Liver (tissue), 9 donors: ENCODE results near the gene ZGLP1. TPM values are rescaled to one million over a fixed set of nuclear protein-coding genes. Genes with fewer than 3 reads are reported as not detected.

Experiments used
- DNase-seq: peaks from one replicate; pipeline ENCODE4 v3.0.0-alpha.2; 2017; ENCODE audit warnings: low spot score
- H3K27ac ChIP-seq, 2 donors: one replicate each; pipeline ENCODE4 v1.7.0; 2013; ENCODE audit warnings: inconsistent platforms in 2 of 2, low read length in 2 of 2, control low read depth in 1 of 2, low read depth in 1 of 2, mild to moderate bottlenecking in 1 of 2
- H3K27me3 ChIP-seq, 4 donors: one replicate each; pipeline versions ENCODE4 v1.6.1 to v1.7.0; 2013; ENCODE audit warnings: low read length in 3 of 4, inconsistent platforms in 1 of 4, mild to moderate bottlenecking in 1 of 4, moderate library complexity in 1 of 4; ENCODE audit not compliant: control insufficient read depth in 4 of 4, insufficient read depth in 4 of 4
- H3K36me3 ChIP-seq, 4 donors: one replicate each; pipeline versions ENCODE4 v1.6.1 to v1.7.0; 2013; ENCODE audit warnings: low read length in 3 of 4, mild to moderate bottlenecking in 3 of 4, low read depth in 1 of 4, moderate library complexity in 1 of 4; ENCODE audit not compliant: control insufficient read depth in 4 of 4, insufficient read depth in 3 of 4
- H3K4me1 ChIP-seq, 4 donors: one replicate each; pipeline versions ENCODE4 v1.6.1 to v1.7.0; 2013; ENCODE audit warnings: low read length in 3 of 4, mild to moderate bottlenecking in 3 of 4, moderate library complexity in 1 of 4; ENCODE audit not compliant: control insufficient read depth in 4 of 4, insufficient read depth in 4 of 4
- H3K4me3 ChIP-seq, 3 donors: one replicate each; pipeline versions ENCODE4 v1.6.1 to v1.7.0; 2013; ENCODE audit warnings: low read length in 3 of 3, control low read depth in 1 of 3, low read depth in 1 of 3, mild to moderate bottlenecking in 1 of 3
- H3K9ac ChIP-seq, 2 donors: one replicate each; pipeline ENCODE4 v1.7.0; 2013; ENCODE audit warnings: low read length in 2 of 2, mild to moderate bottlenecking in 2 of 2, moderate library complexity in 2 of 2, control low read depth in 1 of 2, low read depth in 1 of 2
- H3K9me3 ChIP-seq, 4 donors: one replicate each; pipeline versions ENCODE4 v1.6.1 to v1.7.0; 2013; ENCODE audit warnings: low read length in 3 of 4; ENCODE audit not compliant: control insufficient read depth in 4 of 4
- EGR1 ChIP-seq, 2 donors: IDR thresholded peaks; 2 replicates each; pipeline ENCODE4 v1.6.1; 2016 to 2018; ENCODE audit warnings: antibody characterized with exemption in 2 of 2, low read depth in 2 of 2
- FOXA1 ChIP-seq: IDR thresholded peaks from 2 replicates; pipeline ENCODE4 v1.6.1; 2016; ENCODE audit warnings: antibody characterized with exemption
- FOXA2 ChIP-seq: IDR thresholded peaks from 2 replicates; pipeline ENCODE4 v1.6.1; 2016; ENCODE audit warnings: antibody characterized with exemption
- GABPA ChIP-seq, 2 donors: IDR thresholded peaks in 1 of 2; conservative IDR thresholded peaks in 1 of 2; 2 replicates each; pipeline ENCODE4 v1.6.1; 2016; ENCODE audit warnings: antibody characterized with exemption in 2 of 2, mild to moderate bottlenecking in 1 of 2, moderate library complexity in 1 of 2
- HNF4A ChIP-seq, 2 donors: conservative IDR thresholded peaks; 2 replicates each; pipeline ENCODE4 v1.6.1; 2016; ENCODE audit warnings: antibody characterized with exemption in 2 of 2, mild to moderate bottlenecking in 2 of 2
- HNF4G ChIP-seq: IDR thresholded peaks from 2 replicates; pipeline ENCODE4 v1.6.1; 2016; ENCODE audit warnings: antibody characterized with exemption
- JUND ChIP-seq, 2 donors: IDR thresholded peaks; 2 replicates each; pipeline ENCODE4 v1.6.1; 2016; ENCODE audit warnings: antibody characterized with exemption in 2 of 2
- NR2F2 ChIP-seq: IDR thresholded peaks from 2 replicates; pipeline ENCODE4 v1.6.1; 2016; ENCODE audit warnings: antibody characterized with exemption
- RAD21 ChIP-seq, 2 donors: IDR thresholded peaks; 2 replicates each; pipeline ENCODE4 v1.6.1; 2016; ENCODE audit warnings: antibody characterized with exemption in 2 of 2, mild to moderate bottlenecking in 2 of 2
- RXRA ChIP-seq, 2 donors: IDR thresholded peaks; 2 replicates each; pipeline ENCODE4 v1.6.1; 2017 to 2018; ENCODE audit warnings: antibody characterized with exemption in 2 of 2, mild to moderate bottlenecking in 1 of 2
- SP1 ChIP-seq: IDR thresholded peaks from 2 replicates; pipeline ENCODE4 v1.6.1; 2018; ENCODE audit warnings: antibody characterized with exemption, mild to moderate bottlenecking
- TAF1 ChIP-seq: conservative IDR thresholded peaks from 2 replicates; pipeline ENCODE4 v1.6.1; 2016; ENCODE audit warnings: antibody characterized with exemption, mild to moderate bottlenecking
- YY1 ChIP-seq: IDR thresholded peaks from 2 replicates; pipeline ENCODE4 v1.6.1; 2016; ENCODE audit warnings: antibody characterized with exemption, mild to moderate bottlenecking
- WGBS: extraction: QIAGEN DNeasy Blood & Tissue Kit; methylation state at CpG from one replicate; pipeline ENCODE4 v1.1.7; 2013; 5-methylcytosine and 5-hydroxymethylcytosine counted together
- polyA plus RNA-seq, 2 donors: library from polyadenylated mRNA; stranded (reverse) in 1 of 2; unstranded in 1 of 2; fragments of 200-250 nt in 1 of 2; fragments of >200 nt in 1 of 2; fragmentation: Nextera tagmentation in 1 of 2; extraction: Ambion mirVana in 1 of 2; gene quantifications; one replicate each; pipeline versions ENCODE4 v1.2.1 to v1.2.3, GENCODE V29; 2013 to 2015
- total RNA-seq, 2 donors: library from RNA; depleted of rRNA; stranded (reverse); fragments of >200 nt; gene quantifications; one replicate each; pipeline ENCODE4 v1.2.3, GENCODE V29; 2014
- TF ChIP-seq, protein P1 (sequence below): IDR thresholded peaks from 2 replicates; pipeline ENCODE4 v1.6.1; 2016; ENCODE audit warnings: antibody characterized with exemption
- TF ChIP-seq, protein P2 (sequence below): IDR thresholded peaks from 2 replicates; pipeline ENCODE4 v1.6.1; 2016; ENCODE audit warnings: antibody characterized with exemption
- TF ChIP-seq, protein P3 (sequence below): IDR thresholded peaks from 2 replicates; pipeline ENCODE4 v1.6.1; 2016; ENCODE audit warnings: antibody characterized with exemption, mild to moderate bottlenecking
- TF ChIP-seq, protein P4 (sequence below): IDR thresholded peaks from 2 replicates; pipeline ENCODE4 v1.6.1; 2016; ENCODE audit warnings: antibody characterized with exemption
- donor health status: healthy.
- donor health status: healthy.
- donor health status: healthy.
- donor health status: healthy.
- donor health status: healthy.

The ZGLP1 gene
- total and polyA plus RNA-seq, 4 donors, result 0.61 to 1.2 (median 0.82) TPM

DNA sequence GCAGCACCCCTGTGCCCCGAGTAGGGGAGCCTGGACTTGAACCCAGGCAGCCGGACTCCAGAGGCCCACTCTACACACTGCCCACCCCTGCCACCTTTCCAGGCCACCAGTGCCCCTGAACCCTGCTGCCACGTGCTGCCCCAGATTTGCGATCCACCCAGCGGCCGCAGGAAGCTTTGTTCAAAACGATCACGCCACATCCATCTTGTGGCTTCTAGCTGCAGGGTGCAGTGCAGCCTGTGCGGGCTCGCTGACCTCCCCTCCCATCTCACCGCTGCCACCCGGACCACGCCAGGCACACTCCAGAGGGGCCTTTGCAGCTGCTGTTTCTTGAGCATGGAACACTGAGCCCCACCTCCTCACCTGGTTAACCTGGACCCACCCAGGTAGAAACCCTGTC is 19.9 kb upstream of the ZGLP1 start:
- Histone ChIP-seq H3K36me3 (peaks cover 11 to 42% (median 19%) of the 10 kb centered on the region in 4 donors), H3K27ac (no peak overlapping the region), H3K27me3 (no peaks in the 10 kb centered on the region), H3K9ac (no peak overlapping the region), H3K4me3 (no peak overlapping the region), H3K4me1 (peaks cover 3 to 34% (median 25%) of the 10 kb centered on the region in 4 donors), H3K9me3 (no peaks in the 10 kb centered on the region)
- 97% methylated on average over 13 of the region's 13 CpGs for WGBS
- TF ChIP-seq FOXA1 (no peak), EGR1 (IDR thresholded peaks at IDR 0.05; ENCODE audit: low read depth in 2 of 2) (no peak), GABPA (IDR thresholded peaks at IDR 0.05 in 1 of 2, conservative IDR thresholded peaks at IDR 0.05 in 1 of 2) (no peak), YY1 (no peak), FOXA2 (no peak), RXRA (IDR thresholded peaks at IDR 0.05) (no peak), JUND (IDR thresholded peaks at IDR 0.05) (no peak), TAF1 (no peak), SP1 (no peak), HNF4G (no peak)
- TF ChIP-seq, protein P1, sequence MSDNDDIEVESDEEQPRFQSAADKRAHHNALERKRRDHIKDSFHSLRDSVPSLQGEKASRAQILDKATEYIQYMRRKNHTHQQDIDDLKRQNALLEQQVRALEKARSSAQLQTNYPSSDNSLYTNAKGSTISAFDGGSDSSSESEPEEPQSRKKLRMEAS, result no peak
- TF ChIP-seq, protein P2, sequence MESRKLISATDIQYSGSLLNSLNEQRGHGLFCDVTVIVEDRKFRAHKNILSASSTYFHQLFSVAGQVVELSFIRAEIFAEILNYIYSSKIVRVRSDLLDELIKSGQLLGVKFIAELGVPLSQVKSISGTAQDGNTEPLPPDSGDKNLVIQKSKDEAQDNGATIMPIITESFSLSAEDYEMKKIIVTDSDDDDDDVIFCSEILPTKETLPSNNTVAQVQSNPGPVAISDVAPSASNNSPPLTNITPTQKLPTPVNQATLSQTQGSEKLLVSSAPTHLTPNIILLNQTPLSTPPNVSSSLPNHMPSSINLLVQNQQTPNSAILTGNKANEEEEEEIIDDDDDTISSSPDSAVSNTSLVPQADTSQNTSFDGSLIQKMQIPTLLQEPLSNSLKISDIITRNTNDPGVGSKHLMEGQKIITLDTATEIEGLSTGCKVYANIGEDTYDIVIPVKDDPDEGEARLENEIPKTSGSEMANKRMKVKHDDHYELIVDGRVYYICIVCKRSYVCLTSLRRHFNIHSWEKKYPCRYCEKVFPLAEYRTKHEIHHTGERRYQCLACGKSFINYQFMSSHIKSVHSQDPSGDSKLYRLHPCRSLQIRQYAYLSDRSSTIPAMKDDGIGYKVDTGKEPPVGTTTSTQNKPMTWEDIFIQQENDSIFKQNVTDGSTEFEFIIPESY, result no peak
- TF ChIP-seq, protein P3, sequence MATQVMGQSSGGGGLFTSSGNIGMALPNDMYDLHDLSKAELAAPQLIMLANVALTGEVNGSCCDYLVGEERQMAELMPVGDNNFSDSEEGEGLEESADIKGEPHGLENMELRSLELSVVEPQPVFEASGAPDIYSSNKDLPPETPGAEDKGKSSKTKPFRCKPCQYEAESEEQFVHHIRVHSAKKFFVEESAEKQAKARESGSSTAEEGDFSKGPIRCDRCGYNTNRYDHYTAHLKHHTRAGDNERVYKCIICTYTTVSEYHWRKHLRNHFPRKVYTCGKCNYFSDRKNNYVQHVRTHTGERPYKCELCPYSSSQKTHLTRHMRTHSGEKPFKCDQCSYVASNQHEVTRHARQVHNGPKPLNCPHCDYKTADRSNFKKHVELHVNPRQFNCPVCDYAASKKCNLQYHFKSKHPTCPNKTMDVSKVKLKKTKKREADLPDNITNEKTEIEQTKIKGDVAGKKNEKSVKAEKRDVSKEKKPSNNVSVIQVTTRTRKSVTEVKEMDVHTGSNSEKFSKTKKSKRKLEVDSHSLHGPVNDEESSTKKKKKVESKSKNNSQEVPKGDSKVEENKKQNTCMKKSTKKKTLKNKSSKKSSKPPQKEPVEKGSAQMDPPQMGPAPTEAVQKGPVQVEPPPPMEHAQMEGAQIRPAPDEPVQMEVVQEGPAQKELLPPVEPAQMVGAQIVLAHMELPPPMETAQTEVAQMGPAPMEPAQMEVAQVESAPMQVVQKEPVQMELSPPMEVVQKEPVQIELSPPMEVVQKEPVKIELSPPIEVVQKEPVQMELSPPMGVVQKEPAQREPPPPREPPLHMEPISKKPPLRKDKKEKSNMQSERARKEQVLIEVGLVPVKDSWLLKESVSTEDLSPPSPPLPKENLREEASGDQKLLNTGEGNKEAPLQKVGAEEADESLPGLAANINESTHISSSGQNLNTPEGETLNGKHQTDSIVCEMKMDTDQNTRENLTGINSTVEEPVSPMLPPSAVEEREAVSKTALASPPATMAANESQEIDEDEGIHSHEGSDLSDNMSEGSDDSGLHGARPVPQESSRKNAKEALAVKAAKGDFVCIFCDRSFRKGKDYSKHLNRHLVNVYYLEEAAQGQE, result no peak
- TF ChIP-seq, protein P4, sequence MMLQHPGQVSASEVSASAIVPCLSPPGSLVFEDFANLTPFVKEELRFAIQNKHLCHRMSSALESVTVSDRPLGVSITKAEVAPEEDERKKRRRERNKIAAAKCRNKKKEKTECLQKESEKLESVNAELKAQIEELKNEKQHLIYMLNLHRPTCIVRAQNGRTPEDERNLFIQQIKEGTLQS, result no peak
- no peak for DNase-seq

DNA sequence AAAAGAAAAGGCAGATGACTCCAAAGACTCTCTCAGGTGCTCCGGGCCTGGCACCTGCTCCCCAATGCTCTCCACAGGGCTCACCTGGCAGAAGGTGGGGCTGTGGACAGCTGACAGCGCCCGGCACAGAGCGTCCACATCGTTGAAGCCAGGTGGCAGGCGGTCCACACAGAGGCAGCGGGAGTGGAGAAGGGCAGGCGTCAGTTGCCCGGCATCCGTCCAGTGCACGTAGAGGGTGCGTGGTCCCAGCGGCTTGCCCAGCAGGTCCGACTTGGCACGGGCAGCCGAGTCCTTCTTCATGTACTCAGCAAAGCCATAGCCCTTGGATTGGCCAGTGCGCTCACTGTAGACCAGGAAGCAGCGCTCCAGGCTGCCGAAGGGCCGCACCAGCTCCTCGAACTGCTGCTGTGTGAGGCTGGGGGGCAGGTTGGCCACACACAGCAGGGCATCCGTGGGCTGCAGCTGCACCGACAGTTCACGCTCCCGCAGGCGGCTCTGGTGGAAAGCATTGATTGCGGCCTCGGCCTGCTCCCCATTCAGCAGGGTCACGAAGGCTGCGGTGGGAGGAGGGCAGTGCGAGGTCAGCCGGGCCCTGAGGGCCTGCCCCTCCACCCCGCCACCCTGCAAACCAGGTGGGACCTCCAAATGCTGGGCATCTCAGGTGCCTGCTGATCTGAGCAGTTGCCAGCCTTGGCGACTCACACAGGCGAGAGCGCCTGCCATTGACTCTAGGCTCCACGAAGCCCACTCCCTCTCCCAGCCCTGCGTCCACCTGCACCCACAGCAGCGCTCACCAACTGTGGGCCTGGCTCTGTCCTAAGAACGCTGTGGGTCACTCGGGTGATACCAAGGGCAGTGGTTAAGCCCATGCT is 19.2 kb upstream of the ZGLP1 start:
- no peak for DNase-seq
- peaks cover 3 to 27% (median 21%) of the 10 kb centered on the region in 4 donors for H3K4me1 ChIP-seq
- no peak overlapping the region for H3K27ac ChIP-seq
- H3K9me3 ChIP-seq, result no peaks in the 10 kb centered on the region
- H3K27me3 ChIP-seq, result no peaks in the 10 kb centered on the region
- WGBS, result 97% methylated on average over 41 of the region's 41 CpGs
- peaks cover 11 to 48% (median 20%) of the 10 kb centered on the region in 4 donors for H3K36me3 ChIP-seq
- no peak overlapping the region for H3K4me3 ChIP-seq
- H3K9ac ChIP-seq, result no peak overlapping the region
- no peak for TF ChIP-seq JUND (IDR thresholded peaks at IDR 0.05)
- TF ChIP-seq HNF4G, result no peak
- TF ChIP-seq, protein P1, result no peak
- TF ChIP-seq, protein P2, result no peak
- TF ChIP-seq, protein P3, result no peak
- no peak for TF ChIP-seq NR2F2
- TF ChIP-seq, protein P4, result no peak
- no peak for TF ChIP-seq RAD21 (IDR thresholded peaks at IDR 0.05)
- no peak for TF ChIP-seq TAF1
- TF ChIP-seq YY1, result no peak
- TF ChIP-seq FOXA1, result no peak
- TF ChIP-seq RXRA (IDR thresholded peaks at IDR 0.05), result no peak
- TF ChIP-seq EGR1 (IDR thresholded peaks at IDR 0.05; ENCODE audit: low read depth in 2 of 2), result no peak
- TF ChIP-seq HNF4A (conservative IDR thresholded peaks at IDR 0.05), result no peak
- TF ChIP-seq GABPA (IDR thresholded peaks at IDR 0.05 in 1 of 2, conservative IDR thresholded peaks at IDR 0.05 in 1 of 2), result no peak
- no peak for TF ChIP-seq SP1
